ENCODE measurements around the gene SMIM22. TPM values are rescaled to one million over a fixed set of nuclear protein-coding genes. Genes with fewer than 3 reads are reported as not detected.

SMIM22 gene
- total RNA-seq, 1 donor: not detected

GRCh38 chr16:4769306-4769638 is 25.9 kb upstream of the SMIM22 start:
- no peak for TF ChIP-seq CTCF (IDR thresholded peaks at IDR 0.05; ENCODE audit: insufficient read depth, low read depth, low read length)
- no peak overlapping the region for H3K4me3 ChIP-seq (ENCODE audit: low read depth, low read length)
- DNase-seq (ENCODE audit: low read depth): no peak

GRCh38 chr16:4771646-4772045 is 23.5 kb upstream of the SMIM22 start:
- H3K4me3 ChIP-seq (ENCODE audit: low read depth, low read length): no peak overlapping the region
- no peak for TF ChIP-seq CTCF (IDR thresholded peaks at IDR 0.05; ENCODE audit: insufficient read depth, low read depth, low read length)
- no peak for DNase-seq (ENCODE audit: low read depth)

- H3K4me3 ChIP-seq (ENCODE audit: low read depth, low read length): no peak overlapping the region
- TF ChIP-seq CTCF (IDR thresholded peaks at IDR 0.05; ENCODE audit: insufficient read depth, low read depth, low read length): no peak
- no peak for DNase-seq (ENCODE audit: low read depth)
These were observed 22.8 kb upstream of the SMIM22 start for GRCh38 chr16:4772351-4772750.

- no peak overlapping the region for H3K4me3 ChIP-seq (ENCODE audit: low read depth, low read length)
- TF ChIP-seq CTCF (IDR thresholded peaks at IDR 0.05; ENCODE audit: insufficient read depth, low read depth, low read length): no peak
- no peak for DNase-seq (ENCODE audit: low read depth)
These were observed 20.2 kb upstream of the SMIM22 start for GRCh38 chr16:4775005-4775404.

GRCh38 chr16:4776141-4776705 is 18.9 kb upstream of the SMIM22 start:
- no peak overlapping the region for H3K4me3 ChIP-seq (ENCODE audit: low read depth, low read length)
- no peak for TF ChIP-seq CTCF (IDR thresholded peaks at IDR 0.05; ENCODE audit: insufficient read depth, low read depth, low read length)
- DNase-seq (ENCODE audit: low read depth): no peak

DNA sequence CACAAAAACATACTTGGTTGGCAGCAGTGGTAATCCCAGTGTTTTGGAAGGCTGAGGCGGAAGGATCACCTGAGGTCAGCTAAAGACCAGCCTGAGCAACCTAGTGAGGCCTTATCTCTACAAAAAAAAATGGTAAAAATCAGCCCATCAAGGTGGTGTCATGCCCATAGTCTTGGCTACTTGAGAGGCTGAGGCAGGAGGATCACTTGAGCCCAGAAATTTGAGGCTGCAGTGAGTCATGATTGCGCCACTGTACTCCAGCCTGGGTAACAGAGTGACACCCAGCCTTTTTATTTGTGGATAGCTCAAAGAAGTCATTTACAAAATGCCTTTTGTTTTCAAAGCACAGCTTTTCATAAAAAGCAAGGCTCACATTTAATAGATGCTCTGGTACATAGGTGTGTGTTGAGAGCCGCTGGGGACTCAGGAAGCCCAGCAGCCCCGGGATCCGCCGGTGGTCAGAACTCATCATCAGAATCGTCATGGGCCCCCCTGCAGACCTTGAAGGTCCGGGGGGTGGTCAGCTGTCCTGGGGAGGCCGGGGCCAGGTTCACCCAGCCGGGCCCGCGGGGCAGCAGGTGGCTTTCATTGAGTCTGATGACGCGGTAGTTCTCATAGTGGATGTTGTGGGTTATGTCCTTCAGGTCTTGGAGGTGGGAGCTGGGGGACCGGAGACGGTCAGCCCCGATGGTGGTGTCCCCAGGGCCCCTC is 17.7 kb upstream of the SMIM22 start:
- no peak for TF ChIP-seq CTCF (IDR thresholded peaks at IDR 0.05; ENCODE audit: insufficient read depth, low read depth, low read length)
- H3K4me3 ChIP-seq (ENCODE audit: low read depth, low read length): no peak overlapping the region
- no peak for DNase-seq (ENCODE audit: low read depth)

GRCh38 chr16:4778050-4778392 is 17.1 kb upstream of the SMIM22 start:
- TF ChIP-seq CTCF (IDR thresholded peaks at IDR 0.05; ENCODE audit: insufficient read depth, low read depth, low read length): no peak
- no peak for DNase-seq (ENCODE audit: low read depth)
- no peak overlapping the region for H3K4me3 ChIP-seq (ENCODE audit: low read depth, low read length)
